Left cardiac atrium (tissue), 4 donors: ENCODE results near the gene NTSR1. TPM values are rescaled to one million over a fixed set of nuclear protein-coding genes. Genes with fewer than 3 reads are reported as not detected.

Experiments used
- ATAC-seq, 2 donors: fragments of 200-7000 bp; cut with Tn5 transposase; one replicate each; pipeline ENCODE4 v1.9.1; 2020; ENCODE audit warnings: mild to moderate bottlenecking in 2 of 2, moderate library complexity in 2 of 2
- DNase-seq: peaks from one replicate; pipeline ENCODE4 v3.0.0-alpha.2; 2020
- intact Hi-C, 2 donors: fragments of 100-400 bp; cut with DNase I; formaldehyde crosslinking; loops; one replicate each; pipeline versions ENCODE4 v1.14.1 to v1.15.1; 2022 to 2023
- total RNA-seq, 2 donors: library from RNA; stranded (reverse); fragmentation: NEBNext Ultra II Directional; extraction: Animal tissue kit (Norgen Biotek cat#: 25700); gene quantifications; one replicate each; pipeline ENCODE4 v1.2.1, GENCODE V29; 2021
- donor health status: DM: no; HTN: yes; CAD: no.
- donor health status: DM: no; HTN: yes; CAD: no; lungs with severe emphysema.
- donor health status: DM: yes; HTN: yes; CAD: no.
- donor health status: Dilated cardiomyopathy.

The NTSR1 gene
- total RNA-seq, 2 donors from 2014 or later = not detected

- DNase-seq (no peak), ATAC-seq (no peak)
- intact Hi-C loops = no loop called here
Observed at GRCh38 chr20:62772619-62772989, 64.0 kb downstream of the NTSR1 start.

DNA sequence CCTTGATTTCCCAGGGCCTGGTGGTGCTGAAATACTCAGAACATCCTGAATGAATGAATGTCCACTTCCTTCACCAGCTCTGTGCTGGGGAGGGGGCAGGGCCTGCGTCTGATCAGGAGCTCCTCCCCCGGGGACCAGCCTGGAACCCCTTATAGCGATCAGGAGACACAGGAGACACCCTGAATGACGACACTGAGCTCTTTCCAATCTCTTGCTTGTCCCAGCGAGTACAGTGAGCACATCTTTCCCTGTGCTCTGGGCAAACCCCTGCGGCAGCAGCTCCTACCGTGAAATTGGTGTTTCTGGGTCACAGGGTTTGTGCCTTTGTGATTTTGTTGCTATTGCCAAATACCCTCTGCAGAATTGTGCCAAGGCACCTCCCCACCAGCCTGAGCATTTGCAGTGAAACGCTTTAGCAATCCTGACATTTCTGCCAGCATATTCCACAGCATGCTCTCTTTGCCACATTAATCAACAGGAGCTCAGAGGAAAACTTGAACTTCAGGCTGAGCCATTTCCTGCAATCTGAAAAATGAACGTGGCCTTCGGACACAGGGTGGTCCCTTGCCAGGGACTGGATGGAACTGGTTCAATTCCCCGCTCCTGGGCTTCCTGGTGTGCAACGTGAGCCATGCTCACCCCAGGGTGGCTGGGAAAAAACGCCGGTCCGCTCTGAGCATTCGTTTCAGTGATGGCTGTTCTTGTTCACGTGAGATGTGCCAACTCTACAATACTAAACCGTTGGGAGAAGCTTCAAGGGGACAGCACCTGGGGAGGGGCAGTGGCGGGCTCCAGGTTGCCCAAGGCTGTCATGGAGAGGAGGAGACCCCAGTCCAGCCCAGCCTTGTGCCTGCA is 64.6 kb downstream of the NTSR1 start:
- no peak for DNase-seq
- ATAC-seq = peak in 1 of 2 donors; percentile 74
- intact Hi-C loops = no loop called here

GRCh38 chr20:62773845-62774714 is 65.4 kb downstream of the NTSR1 start:
- intact Hi-C loops = no loop called here
- DNase-seq (no peak), ATAC-seq (no peak)

- intact Hi-C loops = no loop called here
- ATAC-seq = no peak
- DNase-seq = no peak
Observed at GRCh38 chr20:62774762-62775161, 66.1 kb downstream of the NTSR1 start.

DNA sequence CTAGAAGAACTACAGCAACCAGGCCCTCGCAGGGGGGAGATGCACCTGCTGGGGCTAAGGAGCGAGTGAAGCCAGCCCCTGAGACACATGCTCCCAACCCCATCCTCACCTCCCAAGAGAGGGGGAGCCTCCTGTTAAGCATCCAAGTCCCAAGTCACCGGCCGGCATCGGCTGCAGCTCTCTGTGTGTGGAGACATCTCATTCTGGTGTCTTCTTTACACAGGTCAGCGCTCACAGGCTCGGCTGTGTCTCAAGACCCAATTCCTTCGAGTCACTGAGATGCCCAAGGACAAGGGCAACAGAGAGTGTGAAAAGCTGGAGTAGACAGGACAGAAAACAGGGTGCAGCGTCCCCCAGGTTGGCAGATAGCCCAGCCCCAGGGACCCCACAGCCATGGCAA is 66.6 kb downstream of the NTSR1 start:
- DNase-seq = no peak
- intact Hi-C loops = no loop called here

DNA sequence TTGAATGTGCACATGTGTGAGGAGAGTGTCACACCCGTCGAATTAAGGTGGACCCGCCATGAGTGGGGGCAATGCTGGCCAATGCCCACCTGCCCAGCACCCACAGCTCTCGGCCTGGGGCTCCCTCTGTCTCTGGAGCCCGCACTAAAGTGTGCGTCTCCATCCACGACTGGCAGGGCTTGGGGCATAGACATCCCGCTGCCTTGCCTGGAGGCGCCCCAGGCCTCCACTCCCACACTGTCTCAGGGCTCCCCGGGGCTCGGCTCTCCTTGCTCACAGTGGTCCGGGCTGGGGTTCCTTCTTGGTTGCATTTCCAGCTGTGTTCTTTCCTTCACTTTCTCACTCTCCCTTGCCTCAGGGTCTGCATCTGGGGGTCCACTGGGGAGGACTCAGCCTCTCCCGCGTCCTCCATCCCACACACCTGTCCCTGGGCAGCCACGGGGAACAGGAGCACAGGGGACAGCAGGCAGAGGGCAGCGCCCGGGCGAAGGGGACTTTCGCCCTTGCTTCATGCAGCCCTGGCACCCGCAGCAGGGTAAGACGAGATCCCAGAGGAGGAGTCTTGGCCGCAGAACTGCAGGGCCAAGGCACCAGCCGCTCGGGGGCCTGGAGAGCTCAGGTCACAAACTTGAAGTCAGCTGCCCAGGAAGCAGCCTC is 67.5 kb downstream of the NTSR1 start:
- peak in 1 of 2 donors; percentile 35 for ATAC-seq
- intact Hi-C loops = no loop called here
- no peak for DNase-seq

More for the DNA sequence above, 66.6 kb downstream of the NTSR1 start:
- no peak for ATAC-seq

DNA sequence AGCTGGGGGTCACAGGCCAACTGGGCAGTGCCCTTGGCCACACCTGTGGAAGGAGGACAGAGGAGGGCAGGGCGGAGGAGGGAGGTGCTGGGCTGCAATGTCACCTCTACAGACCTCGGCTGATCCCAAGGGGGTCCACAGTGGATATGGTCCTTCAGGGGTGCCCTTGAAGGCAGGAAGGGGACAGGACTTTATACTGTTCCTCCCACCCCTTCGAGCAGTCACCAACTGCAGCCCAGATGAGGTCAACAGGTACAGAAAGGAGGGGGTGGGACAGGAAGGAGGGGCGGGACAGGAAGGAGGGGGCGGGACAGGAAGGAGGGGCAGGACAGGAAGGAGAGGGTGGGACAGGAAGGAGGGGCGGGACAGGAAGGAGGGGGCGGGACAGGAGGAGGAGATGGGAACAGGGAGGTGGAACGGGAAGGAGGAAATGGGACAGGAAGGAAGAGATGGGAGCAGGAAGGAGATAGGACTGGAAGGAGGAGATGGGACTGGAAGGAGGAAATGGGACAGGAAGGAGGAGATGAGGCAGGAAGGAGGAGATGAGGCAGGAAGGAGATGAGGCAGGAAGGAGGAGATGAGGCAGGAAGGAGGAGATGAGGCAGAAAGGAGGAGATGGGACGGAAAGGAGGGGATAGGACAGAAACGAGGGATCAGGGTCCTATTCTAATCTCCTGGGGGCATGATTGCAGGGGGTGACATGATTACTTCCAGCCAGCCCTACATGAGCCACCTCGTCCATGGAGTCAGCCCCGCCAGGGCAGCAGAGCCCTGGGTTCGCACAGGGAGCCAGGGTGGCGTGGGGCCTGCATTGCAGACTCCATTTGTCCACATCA is 68.3 kb downstream of the NTSR1 start:
- intact Hi-C loops = no loop called here

GRCh38 chr20:62777528-62777830 is 68.8 kb downstream of the NTSR1 start:
- intact Hi-C loops = no loop called here
- no peak for ATAC-seq
- DNase-seq = no peak

More for the DNA sequence above, 68.3 kb downstream of the NTSR1 start:
- DNase-seq = no peak
- ATAC-seq = peak in 1 of 2 donors; percentile 16

- no peak for ATAC-seq
- DNase-seq = no peak
- intact Hi-C loops = no loop called here
Observed at GRCh38 chr20:62778058-62778457, 69.4 kb downstream of the NTSR1 start.

GRCh38 chr20:62778601-62779416 is 70.2 kb downstream of the NTSR1 start:
- intact Hi-C loops = no loop called here
- no peak for DNase-seq
- ATAC-seq = no peak

DNA sequence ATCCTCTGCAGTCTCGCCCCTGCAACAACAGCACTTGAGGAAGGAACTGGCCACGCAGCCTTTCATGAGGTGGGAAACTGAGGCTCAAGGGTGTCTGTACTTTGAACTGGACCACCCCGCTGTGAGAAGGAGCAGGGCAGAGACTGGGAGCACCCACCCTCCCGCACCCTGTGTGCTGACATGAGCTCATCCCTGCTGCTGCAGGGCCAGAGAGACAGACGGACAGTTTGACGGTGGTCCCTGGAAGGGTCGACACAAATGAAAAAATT is 70.7 kb downstream of the NTSR1 start:
- ATAC-seq = no peak
- no peak for DNase-seq
- intact Hi-C loops = no loop called here

DNA sequence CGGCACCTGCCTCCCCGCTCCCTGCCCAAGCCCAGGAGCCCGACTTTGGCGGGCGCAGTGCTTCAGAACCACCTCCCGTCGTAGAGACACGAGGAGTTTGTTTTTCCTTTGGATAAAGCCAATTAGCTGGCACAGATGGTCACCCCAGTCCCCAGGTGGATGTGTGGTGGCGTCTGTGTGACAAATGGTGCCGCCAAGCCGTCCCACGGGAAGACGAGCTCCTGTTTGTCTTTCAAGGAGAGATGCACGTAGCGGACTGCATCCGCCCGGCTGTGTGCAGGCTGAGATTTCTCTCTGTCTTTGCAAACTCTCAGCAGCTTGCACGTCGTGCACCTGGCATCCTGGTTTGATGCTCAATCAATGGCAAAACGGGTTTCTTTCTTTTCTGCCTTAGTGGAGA is 71.6 kb downstream of the NTSR1 start:
- DNase-seq (no peak), ATAC-seq (no peak)
- intact Hi-C loops = loop anchor here in 1 of 2 donors (10.0 kb wide), 1 partner anchor 275 kb away; no protein-coding TSS in a partner anchor

GRCh38 chr20:62780696-62781095 is 72.1 kb downstream of the NTSR1 start:
- ATAC-seq = no peak
- intact Hi-C loops = loop anchor here in 1 of 2 donors (10.0 kb wide), 1 partner anchor 276 kb away; no protein-coding TSS in a partner anchor
- no peak for DNase-seq

GRCh38 chr20:62782149-62782892 is 73.7 kb downstream of the NTSR1 start:
- ATAC-seq (no peak), DNase-seq (no peak)
- intact Hi-C loops = loop anchor here in 1 of 2 donors (10.0 kb wide), 1 partner anchor 278 kb away; no protein-coding TSS in a partner anchor

GRCh38 chr20:62782893-62783278 is 74.2 kb downstream of the NTSR1 start:
- ATAC-seq (no peak), DNase-seq (no peak)
- intact Hi-C loops = loop anchor here in 1 of 2 donors (10.0 kb wide), 1 partner anchor 278 kb away; no protein-coding TSS in a partner anchor

GRCh38 chr20:62784497-62784896 is 75.9 kb downstream of the NTSR1 start:
- DNase-seq (no peak), ATAC-seq (peak in 1 of 2 donors; percentile 19)
- intact Hi-C loops = loop anchor here in 1 of 2 donors (10.0 kb wide), 1 partner anchor 280 kb away; no protein-coding TSS in a partner anchor

- intact Hi-C loops = loop anchor here in 1 of 2 donors (5.0 to 10.0 kb wide), 2 partner anchors 118 to 281 kb away; no protein-coding TSS in a partner anchor
- ATAC-seq = no peak
- DNase-seq = no peak
Observed at GRCh38 chr20:62785393-62785792, 76.8 kb downstream of the NTSR1 start.
